Natural killer cell (primary cell): ENCODE data around the gene UXS1. TPM values are rescaled to one million over a fixed set of nuclear protein-coding genes. Genes with fewer than 3 reads are reported as not detected.

Experiments
- ATAC-seq, 3 donors: fragments of 150-1000 bp in 2 of 3; fragments of 200-7000 bp in 1 of 3; cut with Tn5 transposase; 1 replicate in 1 of 3; 2 replicates in 2 of 3; pipeline ENCODE4 v1.10.0; 2021; ENCODE audit warnings: mild to moderate bottlenecking in 2 of 3, moderate library complexity in 2 of 3
- DNase-seq, 2 donors: peaks; one replicate each; pipeline versions ENCODE4 v3.0.0 to v3.0.0-alpha.2; 2013 to 2021; ENCODE audit warnings: mixed read lengths in 1 of 2
- H3K27ac ChIP-seq: one replicate; pipeline ENCODE4 v1.5.1; 2013; ENCODE audit warnings: mild to moderate bottlenecking, low read length
- H3K27me3 ChIP-seq: one replicate; pipeline ENCODE4 v1.6.1; 2013; ENCODE audit warnings: low read length; ENCODE audit not compliant: control insufficient read depth, insufficient read depth
- H3K36me3 ChIP-seq: one replicate; pipeline ENCODE4 v1.6.1; 2013; ENCODE audit warnings: low read length; ENCODE audit not compliant: control insufficient read depth, insufficient read depth
- H3K4me1 ChIP-seq: one replicate; pipeline ENCODE4 v1.6.1; 2013; ENCODE audit warnings: low read length; ENCODE audit not compliant: control insufficient read depth, insufficient read depth
- H3K4me3 ChIP-seq: one replicate; pipeline ENCODE4 v1.5.1; 2013; ENCODE audit warnings: low read length
- H3K9me3 ChIP-seq: one replicate; pipeline ENCODE4 v1.6.1; 2013; ENCODE audit warnings: low read length; ENCODE audit not compliant: control insufficient read depth, insufficient read depth
- H3K27ac Mint-ChIP-seq, 2 donors: one replicate each; pipeline ENCODE4 v1.8.0; 2022; ENCODE audit warnings: mild to moderate bottlenecking in 2 of 2, mixed read lengths in 2 of 2, moderate library complexity in 1 of 2
- H3K27me3 Mint-ChIP-seq, 2 donors: one replicate each; pipeline ENCODE4 v1.8.0; 2022; ENCODE audit warnings: low read depth in 2 of 2, mixed read lengths in 2 of 2
- H3K36me3 Mint-ChIP-seq: one replicate; pipeline ENCODE4 v1.8.0; 2022; ENCODE audit warnings: mixed read lengths
- H3K4me1 Mint-ChIP-seq, 2 donors: one replicate each; pipeline ENCODE4 v1.8.0; 2022; ENCODE audit warnings: mixed read lengths in 2 of 2
- H3K4me3 Mint-ChIP-seq: one replicate; pipeline ENCODE4 v1.8.0; 2022; ENCODE audit warnings: mild to moderate bottlenecking, moderate library complexity, mixed read lengths
- H3K9me3 Mint-ChIP-seq, 2 donors: one replicate each; pipeline ENCODE4 v1.8.0; 2022; ENCODE audit warnings: mixed read lengths in 2 of 2
- WGBS: methylation state at CpG from one replicate; pipeline ENCODE4 v1.1.7; 2013; ENCODE audit warnings: missing lambda C conversion rate; ENCODE audit not compliant: insufficient coverage; 5-methylcytosine and 5-hydroxymethylcytosine counted together
- intact Hi-C: fragments of 100-400 bp; cut with micrococcal nuclease; formaldehyde crosslinking; loops from one replicate; pipeline ENCODE4 v1.14.2; 2022
- total RNA-seq, 4 donors: library from RNA; stranded (reverse); fragments of 120-200 nt in 1 of 4; gene quantifications; one replicate each; pipeline versions ENCODE4 v1.2.3 to v1.2.4, GENCODE V29; 2013 to 2022
- TF ChIP-seq, protein P1 (sequence below): fragments of 200-600 bp; IDR thresholded peaks from one replicate; pipeline ENCODE4 v1.8.0; 2022; ENCODE audit warnings: antibody characterized with exemption

The UXS1 gene
- total RNA-seq, 3 donors from 2014 or later (not counting 1 experiment from before 2014, with no cell fraction given): 36.3 to 60.4 (median 37.5) TPM

DNA sequence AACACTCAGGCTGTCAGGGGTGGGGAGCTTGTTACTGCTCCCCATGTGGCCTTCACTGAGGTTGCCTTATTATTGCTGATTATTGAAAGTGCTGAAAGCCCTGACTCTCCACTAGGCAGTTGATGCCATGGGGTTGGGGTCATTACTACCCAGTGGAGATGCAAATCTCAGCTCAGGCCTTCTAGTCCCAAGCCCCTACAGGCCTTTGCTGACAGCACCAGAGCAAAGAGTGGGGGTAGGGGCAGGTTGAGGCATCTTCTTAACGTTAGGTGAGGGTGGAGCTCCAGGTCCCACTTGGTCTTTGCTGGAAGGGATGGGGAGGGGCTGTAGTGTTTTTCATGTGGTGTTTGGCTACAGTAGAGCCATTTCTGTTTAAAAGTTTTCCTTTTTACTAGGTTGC, 104.5 kb downstream of the UXS1 start:
- no peak overlapping the region for H3K4me3 ChIP-seq
- TF ChIP-seq, protein P1, sequence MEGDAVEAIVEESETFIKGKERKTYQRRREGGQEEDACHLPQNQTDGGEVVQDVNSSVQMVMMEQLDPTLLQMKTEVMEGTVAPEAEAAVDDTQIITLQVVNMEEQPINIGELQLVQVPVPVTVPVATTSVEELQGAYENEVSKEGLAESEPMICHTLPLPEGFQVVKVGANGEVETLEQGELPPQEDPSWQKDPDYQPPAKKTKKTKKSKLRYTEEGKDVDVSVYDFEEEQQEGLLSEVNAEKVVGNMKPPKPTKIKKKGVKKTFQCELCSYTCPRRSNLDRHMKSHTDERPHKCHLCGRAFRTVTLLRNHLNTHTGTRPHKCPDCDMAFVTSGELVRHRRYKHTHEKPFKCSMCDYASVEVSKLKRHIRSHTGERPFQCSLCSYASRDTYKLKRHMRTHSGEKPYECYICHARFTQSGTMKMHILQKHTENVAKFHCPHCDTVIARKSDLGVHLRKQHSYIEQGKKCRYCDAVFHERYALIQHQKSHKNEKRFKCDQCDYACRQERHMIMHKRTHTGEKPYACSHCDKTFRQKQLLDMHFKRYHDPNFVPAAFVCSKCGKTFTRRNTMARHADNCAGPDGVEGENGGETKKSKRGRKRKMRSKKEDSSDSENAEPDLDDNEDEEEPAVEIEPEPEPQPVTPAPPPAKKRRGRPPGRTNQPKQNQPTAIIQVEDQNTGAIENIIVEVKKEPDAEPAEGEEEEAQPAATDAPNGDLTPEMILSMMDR: no peak
- Mint-ChIP-seq H3K9me3 (no peaks in the 10 kb centered on the region), H3K4me3 (no peak overlapping the region), H3K36me3 (no peaks in the 10 kb centered on the region), H3K27me3 (peaks cover 0 to 2% of the 10 kb centered on the region in 2 donors), H3K27ac (no peak overlapping the region), H3K4me1 (peaks cover 9% of the 10 kb centered on the region in 2 donors)
- no peak overlapping the region for H3K27ac ChIP-seq
- H3K36me3 ChIP-seq: no peaks in the 10 kb centered on the region
- no peaks in the 10 kb centered on the region for H3K9me3 ChIP-seq
- DNase-seq (no peak), ATAC-seq (no peak)
- intact Hi-C loops: loop anchor here (5.0 kb wide), 1 partner anchor 512 kb away; no protein-coding TSS in a partner anchor
- WGBS: 71% methylated on average over 1 of the region's 1 CpG
- H3K4me1 ChIP-seq: peaks cover 9% of the 10 kb centered on the region
- H3K27me3 ChIP-seq: no peaks in the 10 kb centered on the region

DNA sequence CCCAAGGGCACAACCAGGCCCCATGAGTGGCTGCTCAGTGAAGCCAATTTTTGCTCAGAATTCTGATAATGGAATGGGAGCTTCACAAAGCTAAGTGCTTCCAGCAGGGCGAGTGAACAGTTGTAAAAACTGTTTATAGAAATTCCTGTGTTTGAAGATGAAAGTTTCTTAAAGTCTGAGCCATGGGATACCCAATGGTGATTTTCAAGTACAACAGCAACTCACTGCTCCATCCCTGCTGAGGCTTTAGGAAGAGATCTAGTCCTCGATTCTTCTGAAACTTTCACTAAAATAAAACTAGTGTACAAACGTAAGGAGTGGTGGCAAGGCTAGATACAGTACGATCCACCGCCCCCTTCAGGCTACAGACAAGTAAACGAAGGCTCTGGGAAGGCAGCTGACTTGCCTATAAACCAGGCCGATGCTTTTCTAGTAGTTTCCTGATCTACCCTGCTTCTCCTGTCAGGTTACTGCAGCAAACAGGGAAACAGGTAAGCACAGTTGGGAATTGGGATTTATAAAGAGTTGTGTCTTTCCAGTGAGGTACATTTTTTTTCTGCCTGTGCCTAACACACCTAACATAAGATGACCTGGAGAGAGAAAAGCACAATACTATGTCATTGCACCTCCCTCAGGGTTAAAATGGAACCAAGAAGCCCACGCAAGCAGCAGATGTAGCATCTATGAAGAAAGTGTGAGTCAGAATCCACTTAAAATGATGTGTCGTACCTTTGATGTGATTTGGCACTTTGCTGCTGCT, 108.7 kb downstream of the UXS1 start:
- Histone ChIP-seq H3K4me1 (no peaks in the 10 kb centered on the region), H3K4me3 (no peak overlapping the region), H3K9me3 (no peaks in the 10 kb centered on the region), H3K36me3 (no peaks in the 10 kb centered on the region), H3K27me3 (no peaks in the 10 kb centered on the region), H3K27ac (no peak overlapping the region)
- H3K27me3 Mint-ChIP-seq: peaks cover 2 to 16% of the 10 kb centered on the region in 2 donors
- DNase-seq (peak in 1 of 2 donors; percentile 82), ATAC-seq (peak in 2 of 3 donors; percentile 55 to 60)
- TF ChIP-seq, protein P1: no peak
- no peaks in the 10 kb centered on the region for H3K9me3 Mint-ChIP-seq
- H3K27ac Mint-ChIP-seq: no peak overlapping the region
- no peaks in the 10 kb centered on the region for H3K4me1 Mint-ChIP-seq
- intact Hi-C loops: loop anchor here (5.0 kb wide), 1 partner anchor 508 kb away; no protein-coding TSS in a partner anchor
- H3K36me3 Mint-ChIP-seq: no peaks in the 10 kb centered on the region
- WGBS: 52% methylated on average over 9 of the region's 9 CpGs
- no peak overlapping the region for H3K4me3 Mint-ChIP-seq

DNA sequence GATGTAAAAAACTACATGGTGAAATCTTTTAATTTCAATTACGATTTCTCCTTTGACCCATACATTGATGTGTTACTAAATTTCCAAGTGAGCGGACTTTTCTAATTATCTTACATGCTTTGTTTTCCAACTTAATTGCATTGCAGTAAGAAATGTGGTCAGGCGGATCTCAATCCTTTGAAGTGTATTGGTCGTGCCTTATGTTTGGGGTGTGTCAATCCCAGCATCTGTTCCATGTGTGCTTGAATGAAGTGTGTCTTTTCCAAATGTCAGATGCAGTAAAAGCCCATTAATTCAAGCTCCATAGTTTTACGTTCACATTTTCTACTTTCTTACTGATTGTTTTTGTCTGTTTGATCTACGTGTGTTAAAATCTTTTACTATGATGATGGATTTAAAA, 113.1 kb downstream of the UXS1 start:
- H3K27ac ChIP-seq: no peak overlapping the region
- H3K27me3 Mint-ChIP-seq: peaks cover 0 to 16% of the 10 kb centered on the region in 2 donors
- H3K4me1 Mint-ChIP-seq: no peaks in the 10 kb centered on the region
- ATAC-seq (no peak), DNase-seq (no peak)
- H3K4me3 ChIP-seq: no peak overlapping the region
- no peaks in the 10 kb centered on the region for H3K36me3 Mint-ChIP-seq
- no peaks in the 10 kb centered on the region for H3K36me3 ChIP-seq
- TF ChIP-seq, protein P1: no peak
- no peak overlapping the region for H3K27ac Mint-ChIP-seq
- no peak overlapping the region for H3K4me3 Mint-ChIP-seq
- WGBS: 100% methylated on average over 4 of the region's 6 CpGs
- no peaks in the 10 kb centered on the region for H3K9me3 Mint-ChIP-seq
- intact Hi-C loops: no loop called here
- no peaks in the 10 kb centered on the region for H3K27me3 ChIP-seq
- no peaks in the 10 kb centered on the region for H3K9me3 ChIP-seq
- H3K4me1 ChIP-seq: no peaks in the 10 kb centered on the region
